ENCODE data around the gene ABCC9. TPM values are rescaled to one million over a fixed set of nuclear protein-coding genes. Genes with fewer than 3 reads are reported as not detected.

Gene ABCC9
- total RNA-seq (2014; rRNA removed; shearing (Covaris generic)), result under 0.01 and 0.12 TPM in 2 replicates

DNA sequence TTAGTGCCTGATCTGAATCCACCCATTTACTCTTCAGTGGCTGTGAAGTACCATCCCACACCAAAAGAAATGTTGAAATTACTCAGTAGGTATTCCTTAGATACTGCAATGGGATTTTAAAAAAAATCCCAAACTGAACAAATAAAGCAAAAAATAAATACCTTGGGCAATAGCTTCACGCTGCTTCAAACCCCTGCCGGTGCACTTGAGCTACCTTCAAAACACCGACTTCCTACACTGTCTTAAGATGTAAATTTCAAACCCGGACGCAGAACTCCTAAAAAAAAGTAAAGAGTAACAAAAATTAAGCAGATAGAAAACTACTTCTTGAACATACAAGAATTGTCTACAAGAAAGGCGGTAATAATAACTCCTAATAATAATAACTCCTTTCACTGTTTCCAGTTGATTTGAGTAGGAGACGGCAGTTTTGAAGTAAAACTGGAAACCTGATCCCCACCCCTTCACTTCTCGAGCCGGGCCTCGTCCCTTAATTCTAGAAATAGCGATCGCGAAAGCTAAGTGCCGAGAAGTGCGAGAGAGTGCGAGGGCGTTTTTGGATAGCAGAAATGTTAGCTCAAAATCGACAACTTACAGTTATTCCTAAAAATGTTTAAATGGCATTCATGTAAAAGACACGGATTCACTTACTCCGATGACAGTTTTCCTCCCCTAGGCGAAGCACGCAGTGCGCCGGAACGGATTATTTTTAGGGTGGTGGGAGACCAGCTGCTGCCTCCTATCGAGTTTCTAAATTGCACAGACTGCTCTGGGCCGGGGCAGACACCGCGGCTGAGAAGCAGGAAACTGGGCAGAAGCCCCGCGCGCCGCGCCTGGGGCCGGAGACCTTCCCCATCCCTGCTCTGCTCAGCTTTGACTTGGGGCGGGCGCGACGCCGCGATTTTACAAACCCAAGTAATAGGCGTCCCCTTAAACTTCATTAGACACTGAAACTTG lies at the start of gene ABCC9:
TSS of gene ABCC9 (minus strand) at position 878 of the 957 bp plus-strand sequence. CDS start 4,752 bp downstream, outside the sequence.
- no peak for DNase-seq (ENCODE audit: low read depth)

DNA sequence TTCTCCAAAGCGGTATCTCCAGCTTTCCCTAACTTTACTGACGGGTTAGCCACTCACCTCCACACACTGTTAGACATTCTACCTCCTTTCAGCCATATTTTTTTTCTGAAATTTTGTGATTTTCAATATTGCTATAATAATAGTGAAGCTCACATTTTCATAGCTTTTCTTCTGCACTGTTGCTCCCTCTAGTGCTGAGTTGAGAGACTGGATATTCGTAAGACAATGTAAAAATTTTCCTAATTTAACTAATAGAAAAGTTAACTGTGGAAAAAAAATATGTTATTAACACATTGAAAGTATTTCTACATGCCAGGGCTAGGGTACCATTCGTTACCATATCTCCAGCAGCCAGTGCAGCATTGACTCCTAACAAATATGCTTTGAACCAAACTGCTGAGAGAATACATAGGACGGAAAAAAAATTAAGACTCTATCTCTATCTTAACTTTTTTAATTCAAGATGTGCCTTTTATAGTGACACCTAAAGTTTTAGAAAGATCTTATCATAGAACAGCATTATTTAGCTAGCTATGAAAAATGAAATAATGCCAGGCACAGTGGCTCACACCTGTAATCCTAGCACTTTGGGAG lies 48.7 kb upstream of the ABCC9 start:
- peak; percentile 1 for DNase-seq (ENCODE audit: low read depth)

DNA sequence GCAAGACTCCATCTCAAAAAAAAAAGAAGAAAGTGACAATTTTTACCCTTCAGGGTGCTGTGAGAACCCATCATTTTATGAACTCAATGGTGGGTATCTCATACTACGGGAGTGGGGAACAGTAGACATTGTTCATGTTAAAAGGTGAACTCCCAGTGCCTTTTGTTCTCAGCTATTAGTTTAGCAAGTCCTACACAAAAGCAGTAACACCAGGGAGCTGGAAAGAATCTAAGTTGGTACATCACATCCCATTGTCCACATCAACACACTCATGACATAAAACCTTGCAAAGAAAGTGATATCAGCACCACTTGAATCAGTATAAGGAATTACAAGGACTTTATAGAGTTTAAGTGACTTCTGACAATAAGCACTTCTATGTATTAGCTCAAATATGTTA lies 47.4 kb upstream of the ABCC9 start:
- DNase-seq (ENCODE audit: low read depth), result no peak

DNA sequence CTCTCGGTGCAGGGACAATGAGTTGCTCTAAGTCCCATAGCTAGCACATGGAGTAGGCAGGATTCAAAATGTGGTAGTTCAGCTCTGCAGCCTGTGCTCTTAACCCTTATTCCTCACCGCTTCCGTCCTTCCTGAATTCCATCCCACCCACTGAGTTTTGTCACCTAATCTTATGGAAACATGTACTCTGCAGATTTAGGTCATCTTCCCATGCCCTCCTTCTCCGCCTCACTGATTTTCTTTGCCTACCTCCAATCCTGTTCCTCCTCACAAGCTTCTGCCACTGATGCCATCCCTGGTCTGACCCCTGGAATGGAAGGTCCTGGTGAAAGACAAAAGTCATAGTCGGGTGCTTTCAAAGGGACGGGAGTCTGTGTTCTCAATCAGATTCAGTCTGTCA lies 46.5 kb upstream of the ABCC9 start:
- DNase-seq (ENCODE audit: low read depth), result no peak

DNA sequence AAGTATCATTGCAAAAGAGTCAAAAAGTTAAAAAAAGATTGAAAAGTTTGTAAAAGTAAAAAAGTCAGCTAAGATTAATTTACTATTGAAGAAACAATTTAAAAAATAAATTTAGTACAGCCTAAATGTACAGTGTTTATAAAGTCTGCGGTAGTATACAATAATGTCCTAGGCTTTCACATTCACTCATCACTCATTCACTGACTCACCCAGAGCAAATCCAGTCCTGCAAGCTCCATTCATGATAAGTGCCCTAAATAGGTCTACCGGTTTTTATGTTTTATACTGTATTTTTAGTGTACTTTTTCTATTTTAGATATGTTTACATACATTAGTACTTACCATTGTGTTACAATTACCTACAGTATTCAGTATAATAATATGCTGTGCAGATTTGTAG lies 43.9 kb upstream of the ABCC9 start:
- DNase-seq (ENCODE audit: low read depth), result no peak

DNA sequence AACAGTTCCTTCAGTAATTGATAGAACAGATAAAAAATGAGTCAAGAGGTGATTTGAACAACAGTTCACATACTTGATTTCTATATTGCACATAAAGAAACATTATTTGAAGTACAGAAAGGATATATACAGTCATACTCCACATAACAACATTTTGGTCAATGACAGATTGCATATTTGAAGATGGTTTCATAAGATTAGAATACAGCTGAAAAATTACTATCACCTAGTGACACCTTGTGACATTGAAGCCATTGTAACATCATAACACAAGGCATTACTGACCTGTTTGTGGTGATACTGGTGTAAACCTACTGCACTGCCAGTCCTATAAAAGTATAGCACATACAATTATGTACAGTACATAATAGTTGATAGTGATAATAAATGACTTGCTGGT lies 43.1 kb upstream of the ABCC9 start:
- DNase-seq (ENCODE audit: low read depth), result no peak

DNA sequence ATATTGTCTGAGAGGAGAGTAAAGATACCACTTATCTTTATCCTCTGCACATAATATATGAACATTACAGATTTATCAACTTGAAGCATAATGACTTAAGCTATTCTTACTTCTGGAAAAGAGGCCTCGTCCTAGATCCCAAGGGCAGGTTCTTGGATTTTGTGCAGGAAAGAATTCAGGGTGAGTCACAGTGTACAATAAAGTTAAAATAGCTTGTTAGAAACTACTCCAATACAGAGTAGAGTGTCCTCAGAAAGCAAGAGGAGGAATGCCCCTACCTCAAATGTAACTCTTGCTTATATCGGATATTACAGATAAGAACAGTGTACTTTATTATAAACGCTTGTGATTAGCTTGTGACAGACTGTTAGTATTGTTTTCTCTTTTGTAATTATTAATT lies 41.9 kb upstream of the ABCC9 start:
- no peak for DNase-seq (ENCODE audit: low read depth)

DNA sequence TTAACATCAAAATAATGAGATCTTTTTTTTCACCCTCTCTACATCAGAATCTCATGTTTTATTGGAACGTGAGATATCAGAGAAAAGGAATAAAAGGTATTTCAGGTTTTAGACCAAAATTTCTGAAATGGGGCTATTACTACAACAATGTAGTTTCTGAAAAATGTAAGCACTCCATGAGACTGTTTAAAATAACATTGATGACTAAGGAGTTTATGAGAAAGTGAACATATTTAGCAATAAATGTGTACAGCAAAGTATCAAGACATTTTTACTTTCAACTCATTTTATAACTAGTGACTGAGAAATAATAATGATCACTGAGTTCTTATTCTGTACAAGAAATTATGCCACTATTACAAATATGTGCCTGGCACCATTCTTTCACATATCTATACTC lies 39.3 kb upstream of the ABCC9 start:
- no peak for DNase-seq (ENCODE audit: low read depth)

DNA sequence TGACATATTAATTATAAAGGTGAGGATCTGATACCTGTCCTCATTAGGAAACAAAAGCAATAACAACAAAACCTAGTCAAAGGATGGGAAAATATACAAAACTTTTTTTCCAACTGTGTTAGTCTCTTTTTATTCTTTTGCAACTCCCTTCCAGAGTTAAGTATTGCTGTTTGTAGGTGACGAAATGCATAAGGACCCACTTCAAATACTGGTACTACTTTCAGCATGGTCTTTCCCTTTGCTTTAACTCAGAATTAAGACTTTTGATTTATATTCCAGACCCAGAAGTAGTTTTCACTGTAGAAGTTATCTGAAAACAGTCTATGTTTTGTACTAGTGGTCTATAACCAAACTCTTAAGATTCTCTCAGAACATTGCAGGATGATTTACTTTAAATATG lies 34.1 kb upstream of the ABCC9 start:
- DNase-seq (ENCODE audit: low read depth), result no peak

DNA sequence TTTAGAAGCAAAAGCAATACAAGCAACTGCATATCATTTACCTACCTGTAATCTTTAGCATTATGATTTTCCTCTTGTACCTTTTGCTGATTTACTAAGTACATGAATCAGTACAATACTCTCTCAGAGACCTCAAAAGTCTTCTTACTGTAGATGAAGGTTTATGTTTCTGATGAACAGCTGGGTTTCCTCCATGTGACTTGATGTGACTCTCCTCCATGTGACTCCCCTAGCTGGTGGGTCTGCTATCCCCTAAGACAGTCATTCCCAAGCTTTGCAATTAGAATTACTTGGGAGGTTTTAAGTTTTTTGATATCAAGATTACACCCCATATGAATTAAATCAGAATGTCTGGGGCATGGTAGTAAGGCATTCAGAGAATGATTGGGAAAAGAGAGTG lies 32.0 kb upstream of the ABCC9 start:
- DNase-seq (ENCODE audit: low read depth), result no peak

DNA sequence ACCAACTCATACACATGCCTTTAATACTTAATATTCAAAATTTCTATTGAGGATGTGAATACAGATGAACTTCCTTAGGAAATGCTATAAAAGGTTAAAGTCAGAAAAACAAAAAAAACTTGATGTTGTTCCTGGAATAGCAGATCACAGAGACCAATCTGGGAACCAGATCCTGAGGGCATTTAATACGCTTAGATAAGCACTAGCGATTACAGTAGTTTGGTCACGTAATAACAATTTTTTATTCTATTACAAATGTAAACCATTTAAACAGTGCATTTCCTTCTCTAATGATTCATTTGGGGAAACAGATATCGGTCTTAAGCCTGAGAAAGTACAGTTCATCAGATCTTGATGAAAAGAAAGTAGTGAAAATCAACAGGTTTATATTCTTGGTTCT lies 30.8 kb upstream of the ABCC9 start:
- no peak for DNase-seq (ENCODE audit: low read depth)

DNA sequence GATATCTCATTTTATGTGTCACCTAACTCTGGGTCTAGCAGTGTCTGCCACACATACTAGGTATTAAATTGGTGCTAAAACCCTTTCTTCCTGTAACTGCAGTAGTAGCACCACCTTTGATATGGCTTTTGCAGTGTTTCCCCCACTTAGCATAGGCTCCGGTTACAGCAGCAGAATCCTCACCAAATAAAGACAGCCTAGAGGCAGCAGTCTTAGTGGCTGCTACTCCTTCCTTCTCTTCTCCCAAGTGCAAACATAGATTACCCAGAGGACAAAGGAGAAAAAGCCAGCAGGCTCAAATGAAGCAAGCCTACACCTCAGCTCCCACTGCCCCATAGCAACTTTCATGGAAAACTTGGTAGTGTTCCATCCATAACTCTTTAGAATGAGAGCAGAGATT lies 30.1 kb upstream of the ABCC9 start:
- DNase-seq (ENCODE audit: low read depth), result no peak

DNA sequence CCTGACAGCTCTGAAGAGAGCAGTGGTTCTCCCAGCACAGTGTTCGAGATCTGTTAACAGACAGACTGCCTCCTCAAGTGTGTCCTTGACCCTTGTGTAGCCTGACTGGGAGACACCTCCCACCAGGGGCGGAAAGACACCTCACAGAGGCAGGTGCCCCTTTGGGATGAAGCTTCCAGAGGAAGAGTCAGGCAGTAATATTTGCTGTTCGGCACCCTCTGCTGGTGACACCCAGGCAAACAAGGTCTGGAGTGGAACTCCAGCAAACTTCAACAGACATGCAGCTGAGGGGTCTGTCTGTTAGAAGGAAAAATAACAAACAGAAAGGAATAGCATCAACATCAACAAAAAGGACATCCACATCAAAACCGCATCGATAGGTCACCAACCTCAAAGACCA lies 21.6 kb upstream of the ABCC9 start:
- no peak for DNase-seq (ENCODE audit: low read depth)

DNA sequence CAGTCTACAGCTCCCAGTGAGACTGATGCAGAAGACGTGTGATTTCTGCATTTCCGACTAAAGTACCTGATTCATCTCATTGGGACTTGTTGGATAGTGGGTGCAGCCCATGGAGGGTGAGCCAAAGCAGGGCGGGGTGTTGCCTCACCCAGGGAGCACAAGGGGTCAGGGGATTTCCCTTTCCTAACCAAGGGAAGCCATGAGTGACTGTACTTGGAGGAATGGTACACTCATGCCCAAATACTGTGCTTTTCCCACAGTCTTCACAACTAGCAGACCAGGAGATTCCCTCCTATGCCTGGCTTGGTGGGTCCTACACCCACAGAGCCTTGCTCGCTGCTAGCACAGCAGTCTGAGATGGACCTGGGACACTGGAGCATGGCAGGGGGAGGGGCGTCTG lies 21.0 kb upstream of the ABCC9 start:
- DNase-seq (ENCODE audit: low read depth), result peak; percentile 3

DNA sequence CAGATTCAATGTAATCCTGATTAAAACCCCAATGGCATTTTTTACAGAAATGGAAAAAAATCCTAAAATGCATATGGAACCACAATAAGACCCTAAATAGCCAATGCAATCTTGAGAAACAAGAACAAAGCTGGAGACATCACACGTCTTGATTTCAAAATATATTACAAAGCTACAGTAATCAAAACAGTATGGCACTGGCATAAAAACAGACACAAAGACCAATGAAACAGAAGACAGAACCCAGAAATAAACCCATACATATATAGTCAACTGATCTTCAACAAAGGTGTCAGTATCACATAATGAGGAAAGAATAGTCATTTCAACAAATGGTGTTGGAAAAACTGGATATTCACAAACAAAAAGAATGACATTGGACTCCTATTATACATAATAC lies 9.4 kb upstream of the ABCC9 start:
- DNase-seq (ENCODE audit: low read depth), result no peak

DNA sequence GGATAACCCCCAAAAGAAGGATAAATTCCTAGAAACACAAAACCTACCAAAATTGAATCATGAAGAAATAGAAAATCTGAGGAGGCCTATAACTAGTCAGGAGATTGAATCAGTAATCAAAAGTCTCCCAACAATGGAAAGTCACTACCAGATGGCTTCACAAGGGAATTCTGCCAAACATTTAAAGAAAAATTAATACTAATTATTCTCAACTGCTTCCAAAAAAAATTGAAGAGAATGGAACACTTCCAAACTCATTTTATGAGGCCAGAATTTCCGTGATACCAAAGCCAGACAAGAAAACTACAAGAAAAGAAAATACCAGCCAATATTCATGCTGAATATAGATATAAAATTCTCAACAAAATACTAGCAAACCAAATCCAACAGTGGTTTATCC lies 7.8 kb upstream of the ABCC9 start:
- no peak for DNase-seq (ENCODE audit: low read depth)

DNA sequence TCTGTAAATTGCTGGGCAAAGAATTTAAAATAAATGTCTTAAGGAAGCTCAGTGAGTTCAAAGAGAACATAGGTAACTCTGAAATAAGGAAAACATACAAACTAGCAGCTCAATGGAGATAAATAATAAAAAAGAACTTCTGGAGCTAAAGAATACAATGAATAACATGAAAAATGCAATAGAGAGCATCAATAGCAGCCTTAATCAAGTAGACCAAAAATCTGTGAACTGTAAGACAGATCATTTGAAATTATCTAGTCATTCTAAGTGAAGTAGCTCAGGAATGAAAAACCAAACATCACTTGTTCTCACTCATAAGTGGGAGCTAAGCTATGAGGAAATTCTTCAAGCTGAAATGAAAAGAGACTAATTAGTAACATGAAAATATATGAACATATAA lies 5.8 kb upstream of the ABCC9 start:
- DNase-seq (ENCODE audit: low read depth), result no peak

DNA sequence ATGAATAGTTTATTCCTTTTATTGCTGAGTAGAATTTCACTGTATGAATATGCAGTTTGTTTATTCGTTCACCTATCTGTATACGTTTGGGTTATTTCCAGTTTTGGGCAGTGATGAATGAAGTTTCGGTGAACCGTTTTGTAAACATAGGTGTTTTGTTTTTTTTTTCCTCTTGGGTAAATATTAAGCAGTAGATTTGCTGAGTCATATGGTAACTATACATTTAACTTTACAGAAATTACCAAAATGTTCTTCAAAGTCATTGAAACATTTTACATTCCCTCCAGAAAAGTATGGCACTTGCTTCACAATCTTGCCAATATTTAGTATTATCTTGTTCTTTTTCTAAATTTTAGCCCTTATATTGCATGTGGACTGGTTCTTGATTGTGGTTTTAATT lies 3.8 kb upstream of the ABCC9 start:
- no peak for DNase-seq (ENCODE audit: low read depth)

DNA sequence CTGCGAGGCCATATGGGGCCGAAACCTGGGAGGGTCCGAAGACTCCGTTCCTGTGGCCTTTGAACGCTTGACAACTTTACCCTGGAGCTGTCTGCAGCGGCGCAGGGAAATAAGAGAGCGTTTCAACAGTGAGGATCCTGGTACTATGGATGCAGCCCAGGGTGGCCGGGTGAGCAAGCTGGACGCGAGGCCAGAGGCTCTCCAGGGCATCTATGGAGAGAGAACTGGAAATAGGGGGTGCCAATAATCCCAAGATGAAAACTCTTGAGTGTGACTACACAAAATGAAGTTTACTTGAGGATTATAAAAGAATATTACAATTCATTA lies 1.1 kb upstream of the ABCC9 start:
- no peak for DNase-seq (ENCODE audit: low read depth)

DNA sequence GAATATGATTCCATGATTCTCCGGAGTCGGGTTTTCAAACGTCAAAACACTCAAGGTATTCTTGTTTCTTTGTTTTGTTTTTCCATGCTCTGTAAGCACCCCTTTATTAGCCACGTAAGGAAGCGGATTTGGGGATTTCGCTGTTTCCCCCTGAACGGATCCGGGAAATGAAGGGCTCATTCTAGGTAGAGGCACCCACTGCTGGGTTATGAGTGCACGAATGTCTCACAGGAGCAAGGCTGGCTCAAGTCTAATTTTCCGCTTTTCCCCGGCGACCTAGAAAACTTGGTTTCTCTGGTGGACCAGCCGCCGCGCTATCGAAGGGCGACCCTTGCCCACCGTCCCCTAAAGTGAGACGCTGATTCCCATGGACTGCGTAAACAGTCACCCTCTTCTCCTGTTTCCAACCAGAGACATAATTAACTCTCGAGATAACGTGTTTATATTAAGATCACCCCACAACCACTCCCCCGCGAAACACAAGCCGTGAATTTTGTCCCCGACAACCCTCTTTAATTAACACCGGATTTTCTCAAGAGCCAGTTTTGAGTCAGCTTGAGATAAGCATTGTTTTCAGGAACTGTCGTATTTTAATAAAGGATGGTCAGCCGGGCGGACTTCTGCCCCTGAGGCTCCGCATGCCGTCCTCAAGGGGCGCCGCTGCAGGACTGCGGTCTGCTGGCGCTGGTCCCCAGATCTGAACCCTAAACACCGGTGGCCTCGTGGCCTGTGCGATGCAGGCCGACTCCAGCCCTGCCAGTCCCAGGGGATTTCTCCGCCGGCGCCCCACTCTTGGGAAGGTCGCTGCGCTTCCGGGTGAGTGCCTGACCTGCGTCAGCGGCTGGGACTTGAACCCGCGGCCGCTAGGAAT lies 515 bp upstream of the ABCC9 start:
- DNase-seq (ENCODE audit: low read depth), result no peak

DNA sequence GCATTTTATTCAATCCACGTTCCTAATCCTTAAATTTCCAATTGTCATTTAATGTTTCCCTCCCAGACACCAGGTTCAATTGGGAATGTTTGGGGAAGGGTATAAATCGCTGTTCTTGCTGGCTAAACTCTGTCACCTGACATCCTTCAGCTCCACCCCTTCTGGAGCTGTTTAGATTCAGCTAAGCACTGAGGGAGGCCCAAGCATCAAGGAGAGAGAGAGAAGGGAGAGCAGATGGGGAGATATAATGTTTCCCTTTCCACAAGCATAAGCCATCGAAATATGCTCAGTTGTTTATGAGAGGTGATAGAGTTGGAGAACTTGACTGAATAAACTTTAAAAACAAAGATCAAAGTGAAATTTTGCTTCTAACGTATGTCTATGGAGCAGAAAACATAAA lies 1.8 kb downstream of the ABCC9 start:
- DNase-seq (ENCODE audit: low read depth), result no peak

DNA sequence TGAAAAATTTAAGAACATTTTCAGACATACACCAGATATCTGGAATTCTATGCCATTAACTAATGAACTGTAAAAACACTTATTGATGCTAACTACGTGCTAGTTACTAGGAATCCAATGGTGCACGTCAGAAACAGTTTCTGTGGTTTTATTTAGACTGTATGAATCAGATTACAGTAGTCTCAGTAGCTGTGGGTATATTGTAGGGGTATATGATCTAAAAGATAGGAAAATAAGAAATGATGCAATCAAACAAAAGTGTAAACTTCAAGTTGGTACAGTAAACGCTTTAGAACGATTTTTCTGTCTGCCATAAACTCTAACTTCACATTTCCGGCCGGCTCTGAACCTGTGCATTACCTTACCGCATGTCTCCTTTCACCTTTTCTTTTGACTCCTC lies 2.3 kb downstream of the ABCC9 start:
- no peak for DNase-seq (ENCODE audit: low read depth)

DNA sequence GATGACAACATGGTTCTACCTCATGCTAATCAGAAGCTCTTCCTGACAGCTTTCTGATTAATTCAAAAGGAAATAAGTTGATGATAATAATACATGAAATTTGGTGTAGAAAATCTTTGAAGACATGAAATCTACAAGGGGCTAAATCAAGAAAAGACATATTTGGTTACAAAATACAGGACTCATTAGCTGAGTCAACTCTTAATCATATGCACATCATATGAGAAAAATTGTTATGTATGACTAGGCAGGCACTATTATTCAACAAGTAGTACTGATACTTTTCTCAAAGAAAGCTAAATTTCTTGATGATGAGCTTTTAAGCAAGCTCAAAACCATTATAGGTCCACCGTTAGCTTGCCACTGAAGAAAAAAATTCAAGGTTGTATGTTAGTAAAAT lies 7.1 kb downstream of the ABCC9 start:
- DNase-seq (ENCODE audit: low read depth), result no peak

All from RPMI7951 (cell line).